Sigmoid colon (tissue), 4 donors: ENCODE results near the gene CSTPP1.

Experiments
- POLR2A ChIP-seq, 2 donors: fragments of 450-650 bp; IDR thresholded peaks; one replicate each; pipeline ENCODE4 v1.6.1; 2016; ENCODE audit warnings: antibody characterized with exemption in 2 of 2, mild to moderate bottlenecking in 2 of 2, moderate library complexity in 2 of 2
- POLR2AphosphoS5 ChIP-seq, 4 donors: sonication (generic); formaldehyde crosslinking; IDR thresholded peaks; one replicate each; pipeline ENCODE4 v1.6.1; 2017; ENCODE audit warnings: antibody characterized with exemption in 4 of 4
- TF ChIP-seq, protein P1 (sequence below), 4 experiments: fragments of 450-650 bp in 3 of 4; fragments of 200-600 bp in 1 of 4; IDR thresholded peaks; one replicate each; pipeline ENCODE4 v1.5.1; 2016 to 2019; ENCODE audit warnings: antibody characterized with exemption in 4 of 4, mild to moderate bottlenecking in 3 of 4, moderate library complexity in 2 of 4

DNA sequence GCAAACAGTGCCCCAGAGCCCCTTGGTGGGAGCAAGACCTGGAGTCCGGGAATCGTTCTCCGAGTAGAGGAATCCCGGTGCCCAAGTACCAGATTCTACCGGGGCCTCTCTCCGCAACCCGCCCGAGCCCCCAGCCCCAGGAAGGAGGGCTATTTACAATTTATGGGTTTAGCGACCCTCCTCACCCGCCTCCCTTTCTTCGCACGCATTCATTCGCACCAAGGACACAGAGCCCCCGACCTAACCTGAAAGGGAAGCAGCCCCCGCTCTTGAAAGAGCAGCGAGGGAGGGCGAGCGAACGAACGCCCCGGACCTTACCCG lies 18.8 kb upstream of the CSTPP1 start:
- TF ChIP-seq POLR2A (IDR thresholded peaks at IDR 0.05) (no peak), POLR2AphosphoS5 (IDR thresholded peaks at IDR 0.05) (no peak)
- TF ChIP-seq, protein P1, sequence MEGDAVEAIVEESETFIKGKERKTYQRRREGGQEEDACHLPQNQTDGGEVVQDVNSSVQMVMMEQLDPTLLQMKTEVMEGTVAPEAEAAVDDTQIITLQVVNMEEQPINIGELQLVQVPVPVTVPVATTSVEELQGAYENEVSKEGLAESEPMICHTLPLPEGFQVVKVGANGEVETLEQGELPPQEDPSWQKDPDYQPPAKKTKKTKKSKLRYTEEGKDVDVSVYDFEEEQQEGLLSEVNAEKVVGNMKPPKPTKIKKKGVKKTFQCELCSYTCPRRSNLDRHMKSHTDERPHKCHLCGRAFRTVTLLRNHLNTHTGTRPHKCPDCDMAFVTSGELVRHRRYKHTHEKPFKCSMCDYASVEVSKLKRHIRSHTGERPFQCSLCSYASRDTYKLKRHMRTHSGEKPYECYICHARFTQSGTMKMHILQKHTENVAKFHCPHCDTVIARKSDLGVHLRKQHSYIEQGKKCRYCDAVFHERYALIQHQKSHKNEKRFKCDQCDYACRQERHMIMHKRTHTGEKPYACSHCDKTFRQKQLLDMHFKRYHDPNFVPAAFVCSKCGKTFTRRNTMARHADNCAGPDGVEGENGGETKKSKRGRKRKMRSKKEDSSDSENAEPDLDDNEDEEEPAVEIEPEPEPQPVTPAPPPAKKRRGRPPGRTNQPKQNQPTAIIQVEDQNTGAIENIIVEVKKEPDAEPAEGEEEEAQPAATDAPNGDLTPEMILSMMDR (IDR thresholded peaks at IDR 0.05): no peak
